GM21737 (cell line): Measurements from ENCODE around the gene FGF19.

Experiments
- ATAC-seq: cut with Tn5 transposase; IDR thresholded peaks from one replicate; pipeline ENCODE4 v1.9.1; 2021; ENCODE audit warnings: mild to moderate bottlenecking, moderate library complexity; ENCODE audit not compliant: unreplicated experiment

FGF19 gene

GRCh38 chr11:69718912-69719311 is 15.1 kb upstream of the FGF19 start:
- no peak for ATAC-seq

GRCh38 chr11:69718147-69718546 is 14.3 kb upstream of the FGF19 start:
- no peak for ATAC-seq

GRCh38 chr11:69716891-69717747 is 13.3 kb upstream of the FGF19 start:
- no peak for ATAC-seq

- no peak for ATAC-seq
Observed at GRCh38 chr11:69716099-69716498, 12.3 kb upstream of the FGF19 start.

GRCh38 chr11:69715446-69715845 is 11.6 kb upstream of the FGF19 start:
- ATAC-seq = no peak

- ATAC-seq = no peak
Observed at GRCh38 chr11:69711822-69712801, 8.3 kb upstream of the FGF19 start.

- ATAC-seq = no peak
Observed at GRCh38 chr11:69708736-69709401, 5.0 kb upstream of the FGF19 start.

GRCh38 chr11:69707176-69707575 is 3.4 kb upstream of the FGF19 start:
- ATAC-seq = no peak

- no peak for ATAC-seq
Observed at GRCh38 chr11:69705901-69706787, 2.3 kb upstream of the FGF19 start.

GRCh38 chr11:69705351-69705811 is 1.6 kb upstream of the FGF19 start:
- no peak for ATAC-seq

- no peak for ATAC-seq
Observed at GRCh38 chr11:69704508-69705253, 859 bp upstream of the FGF19 start.

GRCh38 chr11:69703453-69703767 is 412 bp downstream of the FGF19 start:
- no peak for ATAC-seq

- ATAC-seq = no peak
Observed at GRCh38 chr11:69702769-69703452, 911 bp downstream of the FGF19 start.

- no peak for ATAC-seq
Observed at GRCh38 chr11:69702239-69702691, 1.6 kb downstream of the FGF19 start.

GRCh38 chr11:69700278-69701140 is 3.3 kb downstream of the FGF19 start:
- no peak for ATAC-seq

- no peak for ATAC-seq
Observed at GRCh38 chr11:69699213-69699612, 4.6 kb downstream of the FGF19 start.

GRCh38 chr11:69698362-69698761 is 5.5 kb downstream of the FGF19 start:
- ATAC-seq = no peak

- ATAC-seq = no peak
Observed at GRCh38 chr11:69697861-69698260, 6.0 kb downstream of the FGF19 start.
